ENCODE measurements around the gene ZC3H7B.

DNA sequence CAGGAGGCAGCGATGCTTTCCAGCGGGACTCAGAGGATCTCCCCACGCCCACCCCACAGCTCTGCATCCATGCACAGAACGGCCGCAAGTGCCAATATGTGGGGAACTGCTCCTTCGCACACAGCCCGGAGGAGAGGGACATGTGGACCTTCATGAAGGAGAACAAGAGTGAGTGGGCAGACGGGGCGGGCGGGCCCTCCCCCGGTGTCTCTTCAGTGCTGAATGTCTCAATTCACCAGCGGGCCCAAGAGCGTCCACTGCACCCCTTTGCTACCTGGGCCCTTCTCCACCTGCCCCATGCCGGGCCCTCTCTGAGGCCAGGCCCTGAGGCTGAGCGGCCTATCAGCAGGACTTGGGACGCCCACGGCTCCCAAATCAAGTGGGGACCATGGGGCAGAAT is 54.6 kb downstream of the ZC3H7B start:
- TF ChIP-seq, protein P1, sequence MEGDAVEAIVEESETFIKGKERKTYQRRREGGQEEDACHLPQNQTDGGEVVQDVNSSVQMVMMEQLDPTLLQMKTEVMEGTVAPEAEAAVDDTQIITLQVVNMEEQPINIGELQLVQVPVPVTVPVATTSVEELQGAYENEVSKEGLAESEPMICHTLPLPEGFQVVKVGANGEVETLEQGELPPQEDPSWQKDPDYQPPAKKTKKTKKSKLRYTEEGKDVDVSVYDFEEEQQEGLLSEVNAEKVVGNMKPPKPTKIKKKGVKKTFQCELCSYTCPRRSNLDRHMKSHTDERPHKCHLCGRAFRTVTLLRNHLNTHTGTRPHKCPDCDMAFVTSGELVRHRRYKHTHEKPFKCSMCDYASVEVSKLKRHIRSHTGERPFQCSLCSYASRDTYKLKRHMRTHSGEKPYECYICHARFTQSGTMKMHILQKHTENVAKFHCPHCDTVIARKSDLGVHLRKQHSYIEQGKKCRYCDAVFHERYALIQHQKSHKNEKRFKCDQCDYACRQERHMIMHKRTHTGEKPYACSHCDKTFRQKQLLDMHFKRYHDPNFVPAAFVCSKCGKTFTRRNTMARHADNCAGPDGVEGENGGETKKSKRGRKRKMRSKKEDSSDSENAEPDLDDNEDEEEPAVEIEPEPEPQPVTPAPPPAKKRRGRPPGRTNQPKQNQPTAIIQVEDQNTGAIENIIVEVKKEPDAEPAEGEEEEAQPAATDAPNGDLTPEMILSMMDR (conservative IDR thresholded peaks at IDR 0.05; ENCODE audit: low read depth in 2 of 2) = no peak
- TF ChIP-seq POLR2AphosphoS5 (IDR thresholded peaks at IDR 0.05; ENCODE audit: low read depth) (no peak), EZH2 (IDR thresholded peaks at IDR 0.05; ENCODE audit: low read depth, unreplicated experiment) (no peak), ZNF331 (CRISPR knock-in tag; IDR thresholded peaks at IDR 0.05; ENCODE audit: low read depth) (no peak), JUNB (IDR thresholded peaks at IDR 0.05; ENCODE audit: unreplicated experiment) (no peak), NANOG (IDR thresholded peaks at IDR 0.05; ENCODE audit: borderline replicate concordance) (no peak), STAT1 (IDR thresholded peaks at IDR 0.05; ENCODE audit: unreplicated experiment) (no peak)
- TF ChIP-seq, protein P2, sequence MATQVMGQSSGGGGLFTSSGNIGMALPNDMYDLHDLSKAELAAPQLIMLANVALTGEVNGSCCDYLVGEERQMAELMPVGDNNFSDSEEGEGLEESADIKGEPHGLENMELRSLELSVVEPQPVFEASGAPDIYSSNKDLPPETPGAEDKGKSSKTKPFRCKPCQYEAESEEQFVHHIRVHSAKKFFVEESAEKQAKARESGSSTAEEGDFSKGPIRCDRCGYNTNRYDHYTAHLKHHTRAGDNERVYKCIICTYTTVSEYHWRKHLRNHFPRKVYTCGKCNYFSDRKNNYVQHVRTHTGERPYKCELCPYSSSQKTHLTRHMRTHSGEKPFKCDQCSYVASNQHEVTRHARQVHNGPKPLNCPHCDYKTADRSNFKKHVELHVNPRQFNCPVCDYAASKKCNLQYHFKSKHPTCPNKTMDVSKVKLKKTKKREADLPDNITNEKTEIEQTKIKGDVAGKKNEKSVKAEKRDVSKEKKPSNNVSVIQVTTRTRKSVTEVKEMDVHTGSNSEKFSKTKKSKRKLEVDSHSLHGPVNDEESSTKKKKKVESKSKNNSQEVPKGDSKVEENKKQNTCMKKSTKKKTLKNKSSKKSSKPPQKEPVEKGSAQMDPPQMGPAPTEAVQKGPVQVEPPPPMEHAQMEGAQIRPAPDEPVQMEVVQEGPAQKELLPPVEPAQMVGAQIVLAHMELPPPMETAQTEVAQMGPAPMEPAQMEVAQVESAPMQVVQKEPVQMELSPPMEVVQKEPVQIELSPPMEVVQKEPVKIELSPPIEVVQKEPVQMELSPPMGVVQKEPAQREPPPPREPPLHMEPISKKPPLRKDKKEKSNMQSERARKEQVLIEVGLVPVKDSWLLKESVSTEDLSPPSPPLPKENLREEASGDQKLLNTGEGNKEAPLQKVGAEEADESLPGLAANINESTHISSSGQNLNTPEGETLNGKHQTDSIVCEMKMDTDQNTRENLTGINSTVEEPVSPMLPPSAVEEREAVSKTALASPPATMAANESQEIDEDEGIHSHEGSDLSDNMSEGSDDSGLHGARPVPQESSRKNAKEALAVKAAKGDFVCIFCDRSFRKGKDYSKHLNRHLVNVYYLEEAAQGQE (IDR thresholded peaks at IDR 0.05; ENCODE audit: unreplicated experiment) = no peak
- TF ChIP-seq, protein P3, sequence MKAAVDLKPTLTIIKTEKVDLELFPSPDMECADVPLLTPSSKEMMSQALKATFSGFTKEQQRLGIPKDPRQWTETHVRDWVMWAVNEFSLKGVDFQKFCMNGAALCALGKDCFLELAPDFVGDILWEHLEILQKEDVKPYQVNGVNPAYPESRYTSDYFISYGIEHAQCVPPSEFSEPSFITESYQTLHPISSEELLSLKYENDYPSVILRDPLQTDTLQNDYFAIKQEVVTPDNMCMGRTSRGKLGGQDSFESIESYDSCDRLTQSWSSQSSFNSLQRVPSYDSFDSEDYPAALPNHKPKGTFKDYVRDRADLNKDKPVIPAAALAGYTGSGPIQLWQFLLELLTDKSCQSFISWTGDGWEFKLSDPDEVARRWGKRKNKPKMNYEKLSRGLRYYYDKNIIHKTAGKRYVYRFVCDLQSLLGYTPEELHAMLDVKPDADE (IDR thresholded peaks at IDR 0.05) = no peak
